ENCODE measurements around the gene EIF4A3.

Gene EIF4A3

GRCh38 chr17:80147035-80147822 is at the start of gene EIF4A3:
Gene EIF4A3 (minus strand): TSS chr17:80147128. CDS start chr17:80146961, 167 bp downstream.
- DNase-seq (ENCODE audit: low spot score): peak; percentile 98

- DNase-seq (ENCODE audit: low spot score): no peak
These were observed 49.7 kb upstream of the EIF4A3 start for GRCh38 chr17:80196652-80197051.

- peak; percentile 12 for DNase-seq (ENCODE audit: low spot score)
These were observed 49.0 kb upstream of the EIF4A3 start for GRCh38 chr17:80195671-80196529.

DNA sequence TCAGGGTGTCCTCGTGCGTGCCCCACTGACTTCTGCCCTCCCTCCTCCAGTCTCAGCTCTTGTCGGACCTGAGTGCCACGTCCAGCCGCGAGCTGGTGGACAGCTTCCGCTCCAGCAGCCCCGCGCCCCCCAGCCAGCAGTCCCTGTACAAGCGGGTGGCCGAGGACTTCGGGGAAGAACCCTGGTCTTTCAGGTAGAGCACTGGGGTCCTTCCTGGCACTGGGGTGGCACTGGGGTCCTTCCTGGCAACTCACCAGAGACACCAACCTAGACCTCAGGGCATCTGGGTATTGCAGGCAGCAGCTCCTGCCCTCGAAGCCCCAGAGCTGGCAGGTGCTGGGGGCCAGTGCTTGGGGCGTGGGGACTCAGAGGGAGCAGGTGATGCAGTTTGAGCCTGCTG is 48.2 kb upstream of the EIF4A3 start:
- DNase-seq (ENCODE audit: low spot score): no peak

- DNase-seq (ENCODE audit: low spot score): no peak
These were observed 45.1 kb upstream of the EIF4A3 start for GRCh38 chr17:80191865-80192661.

DNA sequence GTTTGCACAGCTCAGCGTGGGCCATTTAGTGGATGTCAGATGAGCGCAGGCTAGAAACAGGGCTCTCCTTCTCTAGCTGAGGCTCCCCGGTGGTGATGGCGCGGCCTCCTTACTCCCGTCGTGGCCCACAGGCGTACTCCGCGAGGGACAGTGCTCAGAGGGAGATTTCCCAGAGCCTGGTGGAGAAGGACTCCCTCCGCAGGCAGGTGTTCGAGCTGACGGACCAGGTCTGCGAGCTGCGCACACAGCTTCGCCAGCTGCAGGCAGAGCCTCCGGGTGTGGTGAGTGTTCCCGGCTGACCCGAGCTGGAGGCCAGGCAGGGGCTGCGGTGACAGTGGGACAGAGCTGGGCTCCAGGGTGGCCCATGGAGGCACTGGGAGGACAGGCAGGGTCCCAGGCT is 44.3 kb upstream of the EIF4A3 start:
- DNase-seq (ENCODE audit: low spot score): no peak

DNA sequence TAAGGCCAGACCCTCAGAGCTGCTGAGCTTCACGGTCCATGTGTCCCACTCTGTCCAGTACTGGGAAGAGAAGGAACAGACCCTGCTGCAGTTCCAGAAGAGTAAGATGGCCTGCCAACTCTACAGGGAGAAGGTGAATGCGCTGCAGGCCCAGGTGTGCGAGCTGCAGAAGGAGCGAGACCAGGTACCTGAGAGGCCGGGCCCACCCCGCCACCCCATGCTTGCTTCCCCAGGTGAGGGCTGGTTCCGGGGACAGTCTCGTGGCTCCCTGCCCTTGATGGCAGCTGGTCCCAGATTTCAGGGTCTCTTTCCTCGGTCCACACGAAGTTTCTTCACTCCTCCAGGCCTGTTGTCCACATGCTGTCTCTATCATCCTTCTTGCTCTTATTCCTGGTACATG is 43.8 kb upstream of the EIF4A3 start:
- no peak for DNase-seq (ENCODE audit: low spot score)

DNA sequence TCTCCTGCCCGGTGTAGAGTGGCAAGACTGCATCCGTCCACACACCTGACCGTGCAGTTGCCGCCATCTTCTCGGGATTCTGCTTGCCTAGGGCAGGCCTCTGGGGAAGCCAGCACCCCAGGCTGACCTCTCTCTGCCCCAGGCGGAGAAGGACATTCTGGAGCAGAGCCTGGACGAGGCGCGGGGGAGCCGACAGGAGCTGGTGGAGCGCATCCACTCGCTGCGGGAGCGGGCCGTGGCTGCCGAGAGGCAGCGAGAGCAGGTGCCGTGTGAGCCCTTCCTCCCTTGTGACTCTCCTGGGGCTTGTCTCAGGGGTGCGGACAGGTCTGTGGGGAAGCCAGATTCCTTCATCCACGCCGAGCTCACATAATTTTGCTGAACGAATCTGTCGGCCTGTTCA is 42.7 kb upstream of the EIF4A3 start:
- DNase-seq (ENCODE audit: low spot score): no peak

DNA sequence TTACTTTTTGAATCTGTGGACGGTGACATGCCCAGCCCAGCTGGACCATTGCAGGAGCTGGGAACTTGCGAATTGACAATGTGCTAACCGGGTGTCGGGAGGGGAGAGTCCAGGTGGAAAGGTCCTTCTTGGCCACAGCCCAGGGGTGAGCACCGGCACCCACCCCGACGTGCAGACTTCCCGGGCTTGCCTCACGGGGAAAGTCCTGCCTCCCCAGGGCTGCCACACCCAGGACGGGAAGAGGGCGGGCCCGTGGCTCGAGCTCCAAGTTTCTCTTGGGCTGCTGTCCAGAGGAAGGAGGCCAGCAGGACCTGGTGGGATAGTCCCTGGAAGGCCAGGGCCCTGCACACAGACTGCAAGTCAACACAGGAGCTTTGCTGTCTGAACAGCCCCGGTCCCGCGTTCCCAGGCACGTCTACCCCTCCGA is 40.6 kb upstream of the EIF4A3 start:
- no peak for DNase-seq (ENCODE audit: low spot score)

GRCh38 chr17:80187090-80187489 is 40.2 kb upstream of the EIF4A3 start:
- no peak for DNase-seq (ENCODE audit: low spot score)

DNA sequence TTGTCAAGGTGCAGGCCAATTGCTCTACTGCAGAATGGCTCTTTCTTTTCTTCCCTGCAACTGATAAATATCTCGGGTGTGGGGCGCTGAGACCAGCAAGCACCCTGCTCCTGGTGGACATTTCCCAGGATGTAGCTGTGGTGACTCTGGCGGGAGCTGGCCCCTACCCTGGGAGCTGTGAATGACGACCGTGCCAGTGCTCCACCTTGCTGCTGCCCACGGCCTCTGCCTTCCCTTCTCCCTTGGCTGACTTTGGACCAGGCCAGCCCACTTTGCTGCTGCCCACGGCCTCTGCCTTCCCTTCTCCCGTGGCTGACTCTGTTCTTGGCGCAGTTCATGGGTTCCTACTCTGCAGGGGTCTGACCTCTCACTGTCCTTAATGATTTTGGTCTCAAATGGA is 39.0 kb upstream of the EIF4A3 start:
- no peak for DNase-seq (ENCODE audit: low spot score)

DNA sequence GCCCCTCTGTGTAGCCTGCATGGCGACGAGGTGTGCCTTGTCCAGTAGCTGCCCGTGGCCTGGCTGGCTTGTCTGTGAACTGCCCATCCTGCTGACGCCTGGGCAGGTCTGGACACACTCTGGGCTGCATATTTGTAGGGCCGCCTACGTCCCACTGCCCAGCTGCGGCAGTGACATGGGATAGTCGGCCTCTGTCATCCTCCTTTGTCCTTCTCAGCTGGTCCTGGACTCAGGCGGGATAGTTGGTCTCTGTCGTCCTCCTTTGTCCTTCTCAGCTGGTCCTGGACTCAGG is 37.4 kb upstream of the EIF4A3 start:
- DNase-seq (ENCODE audit: low spot score): no peak

GRCh38 chr17:80183581-80184422 is 36.9 kb upstream of the EIF4A3 start:
- no peak for DNase-seq (ENCODE audit: low spot score)

GRCh38 chr17:80182845-80183223 is 35.9 kb upstream of the EIF4A3 start:
- DNase-seq (ENCODE audit: low spot score): no peak

DNA sequence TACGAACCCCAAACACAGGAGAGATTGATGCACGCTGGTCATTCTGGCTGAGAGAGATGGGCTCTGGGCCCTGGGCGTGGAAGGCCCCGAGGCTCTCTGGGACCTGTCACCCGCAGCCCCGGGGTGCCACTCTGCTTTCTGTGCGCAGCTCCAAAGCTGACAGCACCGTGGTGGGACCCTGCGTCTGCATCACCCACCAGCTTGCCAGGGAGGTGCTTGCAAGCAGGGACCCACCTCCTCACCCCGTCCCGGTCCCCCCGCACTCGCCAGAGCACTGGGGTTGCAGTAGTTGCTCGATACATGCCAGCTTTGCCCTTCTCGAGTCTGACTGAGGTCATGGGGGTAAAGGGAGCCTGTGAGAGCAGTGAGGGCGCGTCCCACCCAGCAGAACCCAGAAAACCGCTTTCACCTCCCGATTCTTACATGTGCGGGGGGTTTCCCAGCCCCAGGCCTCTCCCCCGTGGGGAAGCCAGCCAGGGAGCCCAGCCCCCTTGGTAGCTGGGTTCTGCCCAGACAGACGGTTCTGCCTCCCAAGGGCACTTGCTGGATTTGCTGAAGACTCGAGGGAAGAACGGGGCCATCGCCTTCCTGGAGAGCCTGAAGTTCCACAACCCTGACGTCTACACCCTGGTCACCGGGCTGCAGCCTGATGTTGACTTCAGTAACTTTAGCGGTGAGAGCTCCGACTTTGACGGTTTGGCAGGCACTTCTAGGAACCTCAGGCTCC is 35.4 kb upstream of the EIF4A3 start:
- DNase-seq (ENCODE audit: low spot score): no peak

- DNase-seq (ENCODE audit: low spot score): no peak
These were observed 34.5 kb upstream of the EIF4A3 start for GRCh38 chr17:80181431-80181830.

GRCh38 chr17:80180192-80180591 is 33.3 kb upstream of the EIF4A3 start:
- no peak for DNase-seq (ENCODE audit: low spot score)

GRCh38 chr17:80177986-80178595 is 31.2 kb upstream of the EIF4A3 start:
- no peak for DNase-seq (ENCODE audit: low spot score)

- no peak for DNase-seq (ENCODE audit: low spot score)
These were observed 29.8 kb upstream of the EIF4A3 start for GRCh38 chr17:80176757-80177156.

- no peak for DNase-seq (ENCODE audit: low spot score)
These were observed 27.0 kb upstream of the EIF4A3 start for GRCh38 chr17:80173916-80174315.

GRCh38 chr17:80173126-80173525 is 26.2 kb upstream of the EIF4A3 start:
- DNase-seq (ENCODE audit: low spot score): no peak

Data from RKO (cell line).